ENCODE results near the gene TRPM3.

Gene TRPM3

DNA sequence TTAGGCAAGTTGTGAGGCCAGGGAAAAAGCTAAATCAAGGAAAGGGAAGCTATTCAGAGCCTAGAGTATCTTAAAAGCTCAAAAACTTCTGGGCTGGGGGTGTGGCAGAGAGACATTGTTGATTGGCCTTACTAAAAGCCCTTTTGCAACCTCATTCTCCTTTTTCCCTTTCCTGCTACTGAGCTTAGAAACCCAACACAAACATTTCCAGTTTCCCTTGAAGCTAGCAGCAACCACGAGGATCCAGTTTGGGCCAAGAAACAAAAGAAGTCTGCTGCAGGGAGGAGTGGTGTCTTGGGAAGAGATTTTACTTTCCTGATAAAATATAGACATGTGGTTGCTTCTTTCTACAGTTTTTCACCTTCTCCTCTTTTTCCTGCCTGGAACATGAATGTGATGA is 571.5 kb downstream of the TRPM3 start:
- Histone ChIP-seq H3K27me3 (replicated peaks; ENCODE audit: insufficient read depth, low read length) (no peaks in the 10 kb centered on the region), H2AFZ (ENCODE audit: low read length) (no peak overlapping the region), H3K9me2 (replicated peaks; ENCODE audit: insufficient read depth, low read length) (no peaks in the 10 kb centered on the region), H3K79me2 (ENCODE audit: low read length) (no peaks in the 10 kb centered on the region), H3K4me3 (ENCODE audit: low read length) (no peak overlapping the region), H3K9me3 (replicated peaks; ENCODE audit: insufficient read depth, low read length) (no peaks in the 10 kb centered on the region), H3F3A (ENCODE audit: insufficient read depth, low read length) (no peaks in the 10 kb centered on the region), H3K36me3 (replicated peaks; ENCODE audit: insufficient read depth, low read length) (no peaks in the 10 kb centered on the region), H3K27ac (ENCODE audit: low read length) (no peak overlapping the region), H3K4me1 (ENCODE audit: low read length) (no peaks in the 10 kb centered on the region), H3K9ac (ENCODE audit: low read length) (no peak overlapping the region), H4K20me1 (ENCODE audit: insufficient read depth, low read length) (no peaks in the 10 kb centered on the region), H3K4me2 (ENCODE audit: low read depth, low read length) (no peak overlapping the region)
- no peak for DNase-seq
- TF ChIP-seq EZH2 (optimal IDR thresholded peaks at IDR 0.05; ENCODE audit: low read depth, low read length) (no peak), EZH2phosphoT487 (IDR thresholded peaks at IDR 0.05; ENCODE audit: low read length) (no peak), CTCF (IDR thresholded peaks at IDR 0.05; ENCODE audit: low read length) (no peak)

- no peaks in the 10 kb centered on the region for H3K27me3 ChIP-seq (replicated peaks; ENCODE audit: insufficient read depth, low read length)
- H3K79me2 ChIP-seq (ENCODE audit: low read length), result no peaks in the 10 kb centered on the region
- no peak overlapping the region for H3K9ac ChIP-seq (ENCODE audit: low read length)
- no peaks in the 10 kb centered on the region for H4K20me1 ChIP-seq (ENCODE audit: insufficient read depth, low read length)
- H3K9me2 ChIP-seq (replicated peaks; ENCODE audit: insufficient read depth, low read length), result no peaks in the 10 kb centered on the region
- no peaks in the 10 kb centered on the region for H3K36me3 ChIP-seq (replicated peaks; ENCODE audit: insufficient read depth, low read length)
- H3K4me3 ChIP-seq (ENCODE audit: low read length), result no peak overlapping the region
- no peak overlapping the region for H3K27ac ChIP-seq (ENCODE audit: low read length)
- no peaks in the 10 kb centered on the region for H3K4me1 ChIP-seq (ENCODE audit: low read length)
- no peaks in the 10 kb centered on the region for H3K9me3 ChIP-seq (replicated peaks; ENCODE audit: insufficient read depth, low read length)
- no peak for DNase-seq
- TF ChIP-seq EZH2 (optimal IDR thresholded peaks at IDR 0.05; ENCODE audit: low read depth, low read length), result no peak
- TF ChIP-seq CTCF (IDR thresholded peaks at IDR 0.05; ENCODE audit: low read length), result no peak
- no peak for TF ChIP-seq EZH2phosphoT487 (IDR thresholded peaks at IDR 0.05; ENCODE audit: low read length)
- no peak overlapping the region for H2AFZ ChIP-seq (ENCODE audit: low read length)
- no peak overlapping the region for H3K4me2 ChIP-seq (ENCODE audit: low read depth, low read length)
- H3F3A ChIP-seq (ENCODE audit: insufficient read depth, low read length), result no peaks in the 10 kb centered on the region
Observed at GRCh38 chr9:70542311-70542931, 579.0 kb downstream of the TRPM3 start.

- no peak overlapping the region for H3K27ac ChIP-seq (ENCODE audit: low read length)
- H3K4me1 ChIP-seq (ENCODE audit: low read length), result no peaks in the 10 kb centered on the region
- TF ChIP-seq EZH2 (optimal IDR thresholded peaks at IDR 0.05; ENCODE audit: low read depth, low read length) (no peak), EZH2phosphoT487 (IDR thresholded peaks at IDR 0.05; ENCODE audit: low read length) (no peak), CTCF (IDR thresholded peaks at IDR 0.05; ENCODE audit: low read length) (no peak)
- H3K79me2 ChIP-seq (ENCODE audit: low read length), result no peaks in the 10 kb centered on the region
- H2AFZ ChIP-seq (ENCODE audit: low read length), result no peak overlapping the region
- no peak overlapping the region for H3K4me2 ChIP-seq (ENCODE audit: low read depth, low read length)
- H3K27me3 ChIP-seq (replicated peaks; ENCODE audit: insufficient read depth, low read length), result no peaks in the 10 kb centered on the region
- H3K4me3 ChIP-seq (ENCODE audit: low read length), result no peak overlapping the region
- H3K9me2 ChIP-seq (replicated peaks; ENCODE audit: insufficient read depth, low read length), result no peaks in the 10 kb centered on the region
- no peaks in the 10 kb centered on the region for H3K36me3 ChIP-seq (replicated peaks; ENCODE audit: insufficient read depth, low read length)
- H4K20me1 ChIP-seq (ENCODE audit: insufficient read depth, low read length), result no peaks in the 10 kb centered on the region
- no peak for DNase-seq
- no peaks in the 10 kb centered on the region for H3F3A ChIP-seq (ENCODE audit: insufficient read depth, low read length)
- no peak overlapping the region for H3K9ac ChIP-seq (ENCODE audit: low read length)
- H3K9me3 ChIP-seq (replicated peaks; ENCODE audit: insufficient read depth, low read length), result no peaks in the 10 kb centered on the region
Observed at GRCh38 chr9:70540016-70540415, 581.4 kb downstream of the TRPM3 start.
